IPS-NIHi7 (cell line): ENCODE results near the gene ADRM1.
A peak's percentile ranks its signal among the peaks of the same experiment; 100 is the strongest.

ENCODE experiments used
- DNase-seq: peaks from one replicate; pipeline ENCODE4 v3.0.0; 2012; ENCODE audit warnings: mixed read lengths; ENCODE audit errors: extremely low spot score

The ADRM1 gene

GRCh38 chr20:62297449-62298227 is 5.2 kb upstream of the ADRM1 start:
- DNase-seq = no peak

GRCh38 chr20:62298577-62299249 is 4.1 kb upstream of the ADRM1 start:
- no peak for DNase-seq

GRCh38 chr20:62299666-62300236 is 3.0 kb upstream of the ADRM1 start:
- DNase-seq = no peak

GRCh38 chr20:62300319-62300718 is 2.5 kb upstream of the ADRM1 start:
- no peak for DNase-seq

GRCh38 chr20:62301111-62301668 is 1.6 kb upstream of the ADRM1 start:
- DNase-seq = no peak

- peak; percentile 93 for DNase-seq
Observed at GRCh38 chr20:62301773-62302340, 940 bp upstream of the ADRM1 start.

- DNase-seq = no peak
Observed at GRCh38 chr20:62303062-62303339, 204 bp downstream of the ADRM1 start.

- DNase-seq = no peak
Observed at GRCh38 chr20:62303340-62304226, 786 bp downstream of the ADRM1 start.

GRCh38 chr20:62304331-62305148 is 1.7 kb downstream of the ADRM1 start:
- DNase-seq = no peak

- no peak for DNase-seq
Observed at GRCh38 chr20:62305149-62305764, 2.5 kb downstream of the ADRM1 start.

GRCh38 chr20:62305765-62306413 is 3.1 kb downstream of the ADRM1 start:
- no peak for DNase-seq

GRCh38 chr20:62306414-62307187 is 3.8 kb downstream of the ADRM1 start:
- no peak for DNase-seq

- no peak for DNase-seq
Observed at GRCh38 chr20:62307226-62308101, 4.7 kb downstream of the ADRM1 start.

- no peak for DNase-seq
Observed at GRCh38 chr20:62308102-62308822, 5.5 kb downstream of the ADRM1 start.

GRCh38 chr20:62309198-62309944 is 6.6 kb downstream of the ADRM1 start:
- DNase-seq = no peak

GRCh38 chr20:62309947-62310756 is 7.4 kb downstream of the ADRM1 start:
- no peak for DNase-seq
